Heart left ventricle (tissue), 16 donors: ENCODE measurements around the gene BECN2. TPM values are rescaled to one million over a fixed set of nuclear protein-coding genes. Genes with fewer than 3 reads are reported as not detected.

ENCODE experiments used
- ATAC-seq, 4 donors: fragments of 200-7000 bp; cut with Tn5 transposase; one replicate each; pipeline ENCODE4 v1.9.1; 2020 to 2022; ENCODE audit warnings: moderate library complexity in 4 of 4, mild to moderate bottlenecking in 3 of 4, moderate number of reproducible peaks in 1 of 4
- DNase-seq, 5 donors: peaks; one replicate each; pipeline ENCODE4 v3.0.0-alpha.2; 2020
- H3K27ac ChIP-seq, 12 donors: fragments of 200-600 bp; sonication (generic) in 4 of 12; one replicate each; pipeline versions ENCODE4 v1.5.0 to v1.8.0; 2016 to 2022; ENCODE audit warnings: mild to moderate bottlenecking in 2 of 12
- H3K27me3 ChIP-seq, 9 donors: fragments of 200-600 bp; sonication (generic) in 2 of 9; one replicate each; pipeline versions ENCODE4 v1.5.1 to v1.8.0; 2016 to 2022; ENCODE audit warnings: mild to moderate bottlenecking in 3 of 9
- H3K36me3 ChIP-seq, 9 donors: fragments of 200-600 bp; sonication (generic) in 2 of 9; one replicate each; pipeline versions ENCODE4 v1.5.0 to v1.8.0; 2018 to 2022; ENCODE audit warnings: mild to moderate bottlenecking in 2 of 9
- H3K4me1 ChIP-seq, 12 donors: fragments of 200-600 bp; sonication (generic) in 4 of 12; one replicate each; pipeline versions ENCODE4 v1.5.0 to v1.8.0; 2016 to 2022; ENCODE audit warnings: mild to moderate bottlenecking in 3 of 12
- H3K4me3 ChIP-seq, 12 donors: fragments of 200-600 bp; sonication (generic) in 4 of 12; one replicate each; pipeline versions ENCODE4 v1.5.0 to v1.8.0; 2017 to 2022; ENCODE audit warnings: mild to moderate bottlenecking in 9 of 12, moderate library complexity in 4 of 12
- H3K9me3 ChIP-seq, 12 donors: fragments of 200-600 bp; sonication (generic) in 4 of 12; one replicate each; pipeline versions ENCODE4 v1.5.0 to v1.8.0; 2016 to 2022; ENCODE audit warnings: mild to moderate bottlenecking in 1 of 12
- CTCF ChIP-seq, 12 donors: fragments of 200-600 bp; sonication (generic) in 4 of 12; IDR thresholded peaks; one replicate each; pipeline versions ENCODE4 v1.5.0 to v1.8.0; 2018 to 2022; ENCODE audit warnings: antibody characterized with exemption in 12 of 12, mild to moderate bottlenecking in 5 of 12
- POLR2A ChIP-seq, 2 donors: fragments of 450-650 bp; IDR thresholded peaks; one replicate each; pipeline ENCODE4 v1.6.1; 2017; ENCODE audit warnings: antibody characterized with exemption in 2 of 2, mild to moderate bottlenecking in 2 of 2, moderate library complexity in 2 of 2
- WGBS, 4 donors: extraction: QIAGEN DNeasy Blood & Tissue Kit in 2 of 4; methylation state at CpG; one replicate each; pipeline versions ENCODE4 v1.1.5 to v1.1.7; 2013 to 2018; 5-methylcytosine and 5-hydroxymethylcytosine counted together
- intact Hi-C, 10 donors: fragments of 100-400 bp; cut with DNase I; formaldehyde crosslinking; loops; one replicate each; pipeline versions ENCODE4 v1.11.1 to v1.14.2; 2022
- polyA plus RNA-seq, 2 donors: library from polyadenylated mRNA; stranded (reverse); fragments of 200-250 nt; gene quantifications; one replicate each; pipeline ENCODE4 v1.2.3, GENCODE V29; 2013
- total RNA-seq, 9 donors: library from RNA; depleted of rRNA in 2 of 9; stranded (reverse); fragments of >200 nt in 2 of 9; fragmentation: NEBNext Ultra II Directional in 3 of 9; extraction: Animal tissue kit (Norgen Biotek cat#: 25700) in 3 of 9; gene quantifications; one replicate each; pipeline versions ENCODE4 v1.1.0 to v1.2.4, GENCODE V29; 2016 to 2023
- donor health status: ischemic (EF 13 %, LVEDD 7.1; RV severe dilation, severe dysfunction).
- donor health status: healthy with polysubstance abuse.
- donor health status: DM: no; HTN: yes; CAD: no.
- donor health status: DM: no; HTN: no; CAD: no.
- donor health status: ischemic (EF 25% LVEDD 6.9; RV normal size, moderate dysfunction).
- donor health status: ischemic (EF 25% LVEDD 5.7; RV mildly dilated, moderate dysfunction).
- donor health status: healthy.
- donor health status: DM: yes; HTN: yes; CAD: no.
- donor health status: ischemic (EF 35%, LVEDD 5.7; RV mildly dilated, moderate dysfunction).
- donor health status: nonischemic (EF 11% LVEDD 7.7; RV severe dilation, severe dysfunction).
- donor health status: DM: yes; HTN: yes; CAD: no.
- donor health status: PGD.
- donor health status: ischemic (EF 29% LVEDD 5.4; RV normal size, mild dysfunction).
- donor health status: nonischemic (EF 23%, LVEDD 6.1; RV moderate dilation, normal function).

BECN2 gene
- total and polyA plus RNA-seq, 11 donors = not detected

DNA sequence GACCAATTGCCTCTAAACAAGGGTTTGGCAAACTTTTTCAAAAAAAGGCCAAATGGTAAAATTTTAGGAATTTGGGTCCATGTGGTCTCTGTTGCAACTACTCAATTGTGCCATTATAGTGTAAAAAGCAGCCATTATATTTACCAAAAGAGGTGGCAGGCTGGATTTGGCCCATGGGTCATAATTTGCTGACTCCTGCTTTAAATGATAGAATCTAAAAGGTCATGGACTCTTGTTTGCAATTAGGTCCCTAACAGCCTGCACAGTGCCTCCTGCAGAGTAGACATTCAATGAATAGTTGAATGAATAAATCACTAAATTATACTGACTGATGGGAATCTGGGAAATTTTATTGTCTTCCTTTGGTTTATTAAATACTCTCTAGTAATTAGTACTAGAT is 6.2 kb downstream of the BECN2 start:
- no peaks in the 10 kb centered on the region for H3K4me1 ChIP-seq
- no peak overlapping the region for H3K27ac ChIP-seq
- no peaks in the 10 kb centered on the region for H3K36me3 ChIP-seq
- no peak for DNase-seq
- no peaks in the 10 kb centered on the region for H3K9me3 ChIP-seq
- no peak for ATAC-seq
- H3K4me3 ChIP-seq = no peak overlapping the region
- H3K27me3 ChIP-seq = no peaks in the 10 kb centered on the region
- intact Hi-C loops = no loop called here
- TF ChIP-seq CTCF (IDR thresholded peaks at IDR 0.05) (no peak), POLR2A (IDR thresholded peaks at IDR 0.05) (no peak)

- DNase-seq (peak in 1 of 5 donors; percentile 38), ATAC-seq (peak in 3 of 4 donors; percentile 38 to 84 (median 42))
- no peaks in the 10 kb centered on the region for H3K36me3 ChIP-seq
- H3K27me3 ChIP-seq = no peaks in the 10 kb centered on the region
- no peak overlapping the region for H3K4me3 ChIP-seq
- H3K9me3 ChIP-seq = no peaks in the 10 kb centered on the region
- TF ChIP-seq POLR2A (IDR thresholded peaks at IDR 0.05) (no peak), CTCF (IDR thresholded peaks at IDR 0.05) (no peak)
- H3K4me1 ChIP-seq = no peaks in the 10 kb centered on the region
- intact Hi-C loops = no loop called here
- 67 to 78% (median 75%) methylated on average over 8 of the region's 8 CpGs for WGBS, 4 donors
- peak overlapping the region in 1 of 12 donors; percentile 49 for H3K27ac ChIP-seq
Observed at GRCh38 chr1:241964550-241965282, 7.1 kb downstream of the BECN2 start.

DNA sequence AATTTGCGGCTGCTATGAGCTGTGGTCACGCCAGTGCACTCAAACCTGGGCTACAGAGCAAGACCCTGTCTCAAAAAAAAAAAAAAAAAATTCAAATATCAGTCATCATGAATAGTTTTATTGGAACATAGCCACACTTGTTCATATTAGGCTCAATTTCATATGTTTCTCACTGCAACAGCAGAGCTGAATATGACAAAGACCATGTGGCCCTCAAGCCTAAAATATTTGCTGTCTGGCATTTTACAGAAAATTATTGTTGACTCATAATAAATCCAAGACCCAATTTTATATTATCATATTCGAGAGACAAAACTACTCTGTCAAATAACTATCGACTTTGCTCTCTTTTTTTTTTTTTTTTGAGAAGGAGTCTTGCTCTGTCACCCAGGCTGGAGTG is 11.0 kb downstream of the BECN2 start:
- ATAC-seq (no peak), DNase-seq (no peak)
- no peaks in the 10 kb centered on the region for H3K9me3 ChIP-seq
- H3K27me3 ChIP-seq = no peaks in the 10 kb centered on the region
- H3K36me3 ChIP-seq = no peaks in the 10 kb centered on the region
- no peak overlapping the region for H3K4me3 ChIP-seq
- no peaks in the 10 kb centered on the region for H3K4me1 ChIP-seq
- intact Hi-C loops = no loop called here
- no peak for TF ChIP-seq CTCF (IDR thresholded peaks at IDR 0.05)
- TF ChIP-seq POLR2A (IDR thresholded peaks at IDR 0.05) = no peak
- WGBS, 4 donors = 42 to 81% (median 64%) methylated on average over 4 of the region's 4 CpGs
- no peak overlapping the region for H3K27ac ChIP-seq

DNA sequence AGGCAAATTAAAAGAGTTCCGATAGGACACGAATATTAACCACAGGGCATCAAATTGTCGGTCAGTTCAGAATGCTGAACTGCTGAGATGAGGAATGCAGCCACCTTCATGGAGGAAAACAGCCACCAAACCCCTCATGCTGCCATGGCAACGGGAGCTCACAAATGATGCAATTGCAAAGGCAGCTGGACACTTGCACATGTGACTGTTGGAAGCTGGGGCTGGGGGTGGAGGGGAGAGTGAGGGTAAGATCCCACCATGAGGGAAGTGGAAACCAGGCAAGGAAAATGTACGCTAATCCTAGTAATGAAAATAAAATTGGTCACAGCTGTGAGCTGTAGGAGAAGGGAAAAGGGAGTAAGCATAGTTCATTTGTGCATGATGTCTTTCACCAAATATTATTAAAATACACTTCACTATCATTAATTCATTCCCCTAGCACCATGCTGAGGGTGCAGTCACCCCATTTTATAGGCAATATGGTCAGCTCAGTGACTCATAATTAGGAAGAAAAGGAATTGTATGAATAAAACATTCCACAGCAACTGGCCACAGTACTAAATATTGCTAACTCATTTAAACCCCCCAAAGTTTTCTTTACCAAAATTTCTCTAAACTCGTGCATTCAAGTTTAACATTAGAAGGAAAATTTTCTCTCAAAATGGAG is 15.3 kb downstream of the BECN2 start:
- WGBS, 4 donors = 41 to 49% (median 45%) methylated on average over 6 of the region's 6 CpGs
- H3K27ac ChIP-seq = no peak overlapping the region
- intact Hi-C loops = no loop called here
- H3K36me3 ChIP-seq = no peaks in the 10 kb centered on the region
- no peaks in the 10 kb centered on the region for H3K9me3 ChIP-seq
- H3K27me3 ChIP-seq = no peaks in the 10 kb centered on the region
- H3K4me1 ChIP-seq = no peaks in the 10 kb centered on the region
- ATAC-seq = no peak
- no peak for TF ChIP-seq CTCF (IDR thresholded peaks at IDR 0.05)
- no peak for TF ChIP-seq POLR2A (IDR thresholded peaks at IDR 0.05)
- H3K4me3 ChIP-seq = no peak overlapping the region
- DNase-seq = peak in 1 of 5 donors; percentile 24
